Adrenal gland (tissue), 5 donors: ENCODE data around the gene FARP2.

ENCODE experiments used
- POLR2A ChIP-seq, 2 donors: fragments of 450-650 bp; IDR thresholded peaks; one replicate each; pipeline ENCODE4 v1.6.1; 2017; ENCODE audit warnings: antibody characterized with exemption in 2 of 2, mild to moderate bottlenecking in 2 of 2, moderate library complexity in 1 of 2
- TF ChIP-seq, protein P1 (sequence below), 6 experiments: fragments of 450-650 bp in 4 of 6; fragments of 200-600 bp in 2 of 6; sonication (generic) in 1 of 6; IDR thresholded peaks; 1 replicate in 5 of 6; 2 replicates in 1 of 6; pipeline versions ENCODE4 v1.5.1 to v1.8.0; 2016 to 2021; ENCODE audit warnings: antibody characterized with exemption in 6 of 6, mild to moderate bottlenecking in 2 of 6, moderate library complexity in 1 of 6
- donor health status: DM: no; HTN: no; CAD: no.

DNA sequence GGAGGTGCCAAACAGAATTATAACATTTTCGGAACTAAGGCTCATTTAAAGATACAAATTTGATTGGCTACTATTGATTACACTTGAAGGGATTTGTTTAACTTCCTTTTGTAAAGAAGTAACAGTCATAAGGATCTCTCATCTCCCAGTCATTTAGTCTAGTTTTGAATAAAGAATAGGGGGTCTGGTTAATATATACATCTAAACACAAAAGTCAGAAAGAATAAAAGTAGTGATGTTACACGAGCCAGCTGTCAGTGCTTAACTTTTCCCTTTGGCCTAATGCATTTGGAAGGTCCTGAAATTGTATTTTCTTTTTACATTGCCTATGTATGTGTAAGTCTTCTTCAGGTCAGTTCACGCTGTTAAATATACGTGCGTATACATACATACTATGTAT lies 32.3 kb upstream of the FARP2 start:
- TF ChIP-seq, protein P1, sequence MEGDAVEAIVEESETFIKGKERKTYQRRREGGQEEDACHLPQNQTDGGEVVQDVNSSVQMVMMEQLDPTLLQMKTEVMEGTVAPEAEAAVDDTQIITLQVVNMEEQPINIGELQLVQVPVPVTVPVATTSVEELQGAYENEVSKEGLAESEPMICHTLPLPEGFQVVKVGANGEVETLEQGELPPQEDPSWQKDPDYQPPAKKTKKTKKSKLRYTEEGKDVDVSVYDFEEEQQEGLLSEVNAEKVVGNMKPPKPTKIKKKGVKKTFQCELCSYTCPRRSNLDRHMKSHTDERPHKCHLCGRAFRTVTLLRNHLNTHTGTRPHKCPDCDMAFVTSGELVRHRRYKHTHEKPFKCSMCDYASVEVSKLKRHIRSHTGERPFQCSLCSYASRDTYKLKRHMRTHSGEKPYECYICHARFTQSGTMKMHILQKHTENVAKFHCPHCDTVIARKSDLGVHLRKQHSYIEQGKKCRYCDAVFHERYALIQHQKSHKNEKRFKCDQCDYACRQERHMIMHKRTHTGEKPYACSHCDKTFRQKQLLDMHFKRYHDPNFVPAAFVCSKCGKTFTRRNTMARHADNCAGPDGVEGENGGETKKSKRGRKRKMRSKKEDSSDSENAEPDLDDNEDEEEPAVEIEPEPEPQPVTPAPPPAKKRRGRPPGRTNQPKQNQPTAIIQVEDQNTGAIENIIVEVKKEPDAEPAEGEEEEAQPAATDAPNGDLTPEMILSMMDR (IDR thresholded peaks at IDR 0.05), result no peak
- no peak for TF ChIP-seq POLR2A (IDR thresholded peaks at IDR 0.05)
